ENCODE results near the gene TSEN2.

The TSEN2 gene

DNA sequence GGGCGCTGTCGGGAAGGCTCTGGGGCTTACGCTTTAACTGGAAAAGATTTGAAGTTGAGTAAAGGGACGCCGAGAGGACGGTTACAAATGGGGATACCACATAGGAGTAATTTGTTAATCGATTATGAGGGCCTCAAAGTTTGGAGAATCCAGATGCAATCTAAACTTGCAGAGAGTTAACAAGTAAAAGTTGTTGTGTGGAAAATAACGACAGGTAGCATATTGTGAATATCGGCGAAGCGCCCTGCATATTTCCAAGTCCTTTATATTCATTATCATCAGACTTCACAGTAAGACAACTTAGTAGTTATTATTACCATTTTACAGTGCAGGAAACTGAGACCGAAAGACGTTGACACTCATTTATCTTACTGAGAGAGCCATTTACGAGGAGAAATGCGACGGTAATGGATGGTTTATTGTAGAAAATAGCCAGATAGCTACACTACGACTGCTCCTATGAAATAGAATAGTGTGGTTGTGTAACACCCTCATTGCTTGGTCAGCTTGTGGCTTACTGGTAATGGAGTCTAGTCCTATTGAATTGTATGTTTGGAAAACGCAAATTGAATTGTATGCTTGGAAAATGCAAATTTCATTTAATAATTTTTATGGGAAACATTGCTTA lies 73.3 kb downstream of the TSEN2 start:
- no peak for DNase-seq

DNA sequence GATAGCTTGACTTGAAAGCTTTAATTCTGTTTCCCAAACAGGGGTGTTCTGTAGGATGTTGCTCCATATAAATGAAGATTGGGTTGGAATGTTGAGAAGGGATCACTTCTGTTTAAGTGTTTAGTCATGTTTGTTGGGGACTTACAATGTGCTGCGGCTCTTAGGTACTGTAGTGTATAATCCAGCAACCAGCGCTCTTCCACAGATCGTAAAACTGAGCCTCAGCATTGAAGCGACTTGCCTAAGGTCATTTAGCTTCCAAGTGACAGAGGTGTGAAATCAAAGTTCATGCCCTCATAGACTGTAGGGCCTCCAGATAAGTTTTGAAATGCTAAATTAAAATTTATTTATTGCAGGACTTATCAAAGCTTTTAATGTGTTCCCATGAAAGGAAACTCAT lies 74.4 kb downstream of the TSEN2 start:
- DNase-seq = no peak

DNA sequence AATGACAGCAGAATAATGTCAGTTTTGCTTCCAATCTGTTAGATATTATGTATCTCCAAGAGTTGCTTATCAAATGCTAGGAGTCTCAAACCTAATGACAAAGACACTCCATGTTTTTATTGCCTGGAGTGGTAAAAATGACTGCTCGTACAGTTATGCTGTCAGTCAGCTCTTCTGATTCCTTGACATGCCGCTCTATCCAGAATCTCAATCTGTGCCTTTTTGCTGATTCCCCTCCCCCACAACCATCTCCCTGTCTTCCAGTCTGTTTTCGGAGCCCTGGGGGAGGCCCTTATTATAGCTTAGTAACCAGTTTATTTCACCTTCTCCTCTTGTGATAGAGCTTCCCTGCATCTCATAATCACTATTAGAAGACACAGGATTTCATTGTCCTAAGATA lies 75.2 kb downstream of the TSEN2 start:
- DNase-seq = no peak

DNA sequence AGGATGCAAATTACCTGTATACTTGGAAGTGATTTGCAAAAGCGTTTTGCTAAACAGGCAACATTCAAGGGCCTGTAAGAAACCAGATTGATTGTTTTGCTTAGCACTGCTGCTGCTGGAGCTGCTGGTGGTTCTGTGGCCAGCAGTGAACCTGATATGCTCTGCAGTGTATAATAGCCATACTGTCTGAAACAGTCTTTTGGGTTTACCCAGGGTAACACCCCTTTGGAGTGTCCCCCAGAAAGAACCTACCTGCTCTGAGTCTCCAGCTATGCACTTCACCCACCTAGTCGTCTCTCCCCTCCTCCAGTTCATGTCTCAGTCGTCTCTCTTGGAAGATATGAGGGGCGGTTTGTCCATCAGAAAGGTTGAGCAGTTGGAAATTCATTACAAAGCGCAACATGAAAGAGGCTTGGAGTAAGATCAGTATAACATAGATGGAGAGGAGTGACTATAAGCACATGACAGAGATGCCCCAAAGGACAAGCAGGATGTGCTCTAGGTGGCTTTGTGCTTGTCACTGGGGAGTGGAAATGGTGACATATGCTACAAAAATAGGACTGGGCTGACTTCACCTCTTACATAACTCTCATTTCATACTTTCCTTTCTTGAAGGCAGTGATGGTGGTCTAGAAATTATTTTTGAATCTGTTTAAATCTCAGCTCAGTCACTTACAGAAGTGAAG lies 76.4 kb downstream of the TSEN2 start:
- DNase-seq = peak; percentile 48

- no peak for DNase-seq
Observed at GRCh38 chr3:12561397-12561796, 77.1 kb downstream of the TSEN2 start.

DNA sequence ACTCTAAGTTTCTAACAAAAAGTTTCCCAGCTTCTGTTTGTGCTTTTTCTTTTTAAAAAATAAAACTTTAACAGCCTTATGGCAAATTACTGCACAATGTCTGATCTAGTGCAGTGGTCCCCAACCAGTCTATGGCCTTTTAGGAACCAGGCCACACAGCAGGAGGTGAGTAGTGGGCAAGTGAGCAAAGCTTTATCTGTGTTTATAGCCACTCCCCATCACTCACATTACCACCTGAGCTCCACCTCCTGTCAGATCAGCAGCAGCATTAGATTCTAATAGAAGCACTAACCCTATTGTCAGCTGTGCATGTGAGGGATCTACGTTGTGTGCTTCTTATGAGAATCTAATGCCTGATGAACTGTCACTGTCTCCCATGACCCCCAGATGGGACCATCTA lies 78.2 kb downstream of the TSEN2 start:
- no peak for DNase-seq

- DNase-seq = no peak
Observed at GRCh38 chr3:12566976-12567375, 82.7 kb downstream of the TSEN2 start.

DNA sequence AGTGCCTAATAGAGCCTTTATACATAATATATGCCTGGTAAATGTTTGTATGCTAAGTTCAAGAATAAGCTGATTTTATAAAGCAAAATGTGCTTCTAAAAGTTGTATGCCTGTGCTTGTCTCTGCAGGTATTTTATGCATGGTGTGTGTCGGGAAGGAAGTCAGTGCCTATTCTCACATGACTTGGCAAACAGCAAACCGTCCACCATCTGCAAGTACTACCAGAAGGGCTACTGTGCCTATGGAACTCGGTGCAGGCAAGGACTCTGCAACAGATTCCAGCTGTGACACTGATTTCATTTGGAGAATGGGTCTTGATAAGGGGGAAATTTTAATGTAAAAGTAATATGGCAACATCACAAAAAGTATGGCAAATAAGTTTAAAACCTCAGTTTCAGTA lies 84.5 kb downstream of the TSEN2 start:
- no peak for DNase-seq

DNA sequence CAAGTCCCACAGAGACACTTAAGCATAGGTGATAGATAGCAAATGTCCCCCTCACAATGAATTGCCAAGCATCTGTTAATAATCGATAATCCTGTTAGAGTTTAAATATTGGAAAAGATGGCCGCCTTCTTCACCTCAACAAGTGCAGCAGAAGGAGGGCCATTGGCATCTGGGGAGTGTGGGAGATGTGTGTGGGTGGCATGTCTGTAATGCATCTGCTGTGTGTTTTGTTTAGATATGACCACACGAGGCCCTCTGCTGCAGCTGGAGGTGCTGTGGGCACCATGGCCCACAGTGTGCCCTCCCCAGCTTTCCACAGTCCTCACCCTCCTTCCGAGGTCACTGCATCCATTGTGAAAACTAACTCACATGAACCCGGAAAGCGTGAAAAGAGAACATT lies 85.6 kb downstream of the TSEN2 start:
- no peak for DNase-seq

DNA sequence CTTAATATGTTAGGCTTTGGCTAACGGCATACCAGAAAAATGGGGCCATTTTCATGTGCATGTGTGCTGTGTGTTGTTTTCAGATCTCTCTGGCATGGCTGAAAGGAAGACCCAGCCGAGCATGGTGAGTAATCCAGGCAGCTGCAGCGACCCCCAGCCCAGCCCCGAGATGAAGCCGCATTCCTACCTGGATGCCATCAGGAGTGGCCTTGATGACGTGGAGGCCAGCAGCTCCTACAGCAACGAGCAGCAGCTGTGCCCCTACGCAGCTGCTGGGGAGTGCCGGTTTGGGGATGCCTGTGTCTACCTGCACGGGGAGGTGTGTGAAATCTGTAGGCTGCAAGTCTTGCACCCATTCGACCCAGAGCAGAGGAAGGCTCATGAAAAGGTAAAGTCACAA lies 87.7 kb downstream of the TSEN2 start:
- no peak for DNase-seq

DNA sequence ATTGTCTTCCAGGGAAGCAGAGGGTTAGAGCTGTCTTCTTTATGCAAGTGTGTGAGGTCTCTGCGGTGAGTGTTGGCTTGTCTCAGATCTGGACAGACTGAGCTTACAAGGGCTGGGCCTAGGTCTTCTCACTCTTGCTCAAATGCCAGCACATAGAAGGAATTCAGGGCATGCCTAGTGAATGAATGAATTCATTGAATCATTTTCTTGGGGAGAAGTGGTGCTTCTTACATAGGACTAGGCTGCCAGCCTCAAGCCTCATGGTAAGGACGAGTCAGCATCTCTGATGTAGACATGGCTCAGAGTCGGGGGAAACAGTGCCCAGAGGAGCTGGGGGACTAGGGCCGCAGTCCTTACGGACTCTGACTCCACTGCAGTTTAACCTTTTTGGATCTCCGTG lies 89.9 kb downstream of the TSEN2 start:
- DNase-seq = no peak

GRCh38 chr3:12574661-12575060 lies 90.4 kb downstream of the TSEN2 start:
- DNase-seq = no peak

GRCh38 chr3:12577379-12577778 lies 93.1 kb downstream of the TSEN2 start:
- no peak for DNase-seq

DNA sequence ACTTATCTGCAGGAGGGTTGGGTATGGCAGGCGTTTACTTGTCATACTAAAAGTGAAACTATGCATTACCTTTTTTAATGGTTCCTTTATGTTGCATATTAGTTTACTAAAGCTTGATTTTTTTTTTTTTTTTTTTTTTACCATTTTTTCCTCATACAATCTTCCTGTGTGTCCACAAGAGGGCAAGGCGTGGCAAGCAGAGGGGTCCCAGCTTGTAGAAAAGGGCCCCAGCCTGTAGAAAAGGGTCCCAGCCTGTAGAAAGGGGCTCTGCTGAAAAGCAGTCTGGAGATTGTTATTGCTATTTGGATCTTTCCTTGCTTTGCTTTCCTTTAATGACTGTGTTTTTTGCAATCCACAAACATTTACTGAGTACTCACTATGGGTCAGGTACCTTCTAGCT lies 94.5 kb downstream of the TSEN2 start:
- no peak for DNase-seq

GRCh38 chr3:12579456-12579855 lies 95.2 kb downstream of the TSEN2 start:
- no peak for DNase-seq

DNA sequence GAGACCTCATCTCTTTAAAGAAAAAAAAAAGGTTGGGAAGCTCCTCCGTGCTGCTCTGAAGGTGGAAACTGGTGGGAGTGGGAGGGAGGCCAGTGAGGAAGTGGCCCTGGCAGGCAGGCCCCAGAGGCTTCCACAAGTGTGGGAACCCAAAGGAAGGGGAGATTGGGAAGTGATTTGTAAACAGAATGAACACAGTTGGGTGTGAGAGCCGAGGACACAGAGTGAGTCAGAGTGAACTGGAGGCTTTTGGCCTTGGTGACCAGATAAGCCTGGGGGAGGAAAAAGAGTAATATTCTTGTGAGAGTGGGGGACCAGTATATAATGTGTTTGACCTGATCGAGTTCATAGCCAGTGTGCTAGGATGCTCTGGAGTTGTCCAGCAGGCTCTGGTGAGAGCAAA lies 95.6 kb downstream of the TSEN2 start:
- DNase-seq = no peak

- DNase-seq = no peak
Observed at GRCh38 chr3:12582730-12583129, 98.5 kb downstream of the TSEN2 start.
